ENCODE measurements around the gene C18orf54. TPM values are rescaled to one million over a fixed set of nuclear protein-coding genes. Genes with fewer than 3 reads are reported as not detected.
A peak's percentile ranks its signal among the peaks of the same experiment; 100 is the strongest.
"Not testable (repeated sequence)": the region's sequence is repeated elsewhere in the genome, so short reads cannot be mapped to it uniquely, and the experiment has no call there.

C18orf54 gene
- 10.5 and 12.7 TPM in 2 replicates for total RNA-seq (ENCODE audit: low replicate concordance)

GRCh38 chr18:54357660-54358494 is at the start of gene C18orf54, which contains the start of gene STARD6:
C18orf54 (plus strand) TSS chr18:54357906; CDS start chr18:54360573, 2,667 bp downstream.
STARD6 (minus strand) TSS chr18:54357858; CDS start chr18:54354573, 3,285 bp downstream.
- peak; percentile 36 for TF ChIP-seq CTCF (IDR thresholded peaks at IDR 0.05; ENCODE audit: insufficient read depth, low read length)
- DNase-seq (ENCODE audit: low read depth), result peak; percentile 86
- peak within 1 kb of the TSS; percentile 93 for H3K4me3 ChIP-seq (ENCODE audit: low read depth, low read length)

DNA sequence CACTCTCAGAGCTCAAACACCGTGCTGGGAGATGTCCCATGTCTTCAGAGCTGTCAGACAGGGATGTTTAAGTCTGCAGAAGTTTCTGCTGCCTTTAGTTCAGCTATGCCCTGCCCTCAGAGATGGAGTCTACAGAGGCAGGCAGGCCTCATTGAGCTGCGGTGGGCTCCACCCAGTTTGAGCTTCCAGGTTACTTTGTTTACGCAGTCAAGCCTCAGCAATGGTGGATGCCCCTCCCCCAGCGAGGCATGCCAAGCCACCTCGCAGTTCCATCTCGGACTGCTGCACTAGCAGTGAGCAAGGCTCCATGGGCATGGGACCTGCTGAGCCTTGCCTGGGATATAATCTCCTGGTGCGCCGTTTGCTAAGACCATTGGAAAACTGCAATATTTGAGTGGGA is 48.1 kb upstream of the C18orf54 start:
- H3K4me3 ChIP-seq (ENCODE audit: low read depth, low read length); DNase-seq (ENCODE audit: low read depth): not testable (repeated sequence)

DNA sequence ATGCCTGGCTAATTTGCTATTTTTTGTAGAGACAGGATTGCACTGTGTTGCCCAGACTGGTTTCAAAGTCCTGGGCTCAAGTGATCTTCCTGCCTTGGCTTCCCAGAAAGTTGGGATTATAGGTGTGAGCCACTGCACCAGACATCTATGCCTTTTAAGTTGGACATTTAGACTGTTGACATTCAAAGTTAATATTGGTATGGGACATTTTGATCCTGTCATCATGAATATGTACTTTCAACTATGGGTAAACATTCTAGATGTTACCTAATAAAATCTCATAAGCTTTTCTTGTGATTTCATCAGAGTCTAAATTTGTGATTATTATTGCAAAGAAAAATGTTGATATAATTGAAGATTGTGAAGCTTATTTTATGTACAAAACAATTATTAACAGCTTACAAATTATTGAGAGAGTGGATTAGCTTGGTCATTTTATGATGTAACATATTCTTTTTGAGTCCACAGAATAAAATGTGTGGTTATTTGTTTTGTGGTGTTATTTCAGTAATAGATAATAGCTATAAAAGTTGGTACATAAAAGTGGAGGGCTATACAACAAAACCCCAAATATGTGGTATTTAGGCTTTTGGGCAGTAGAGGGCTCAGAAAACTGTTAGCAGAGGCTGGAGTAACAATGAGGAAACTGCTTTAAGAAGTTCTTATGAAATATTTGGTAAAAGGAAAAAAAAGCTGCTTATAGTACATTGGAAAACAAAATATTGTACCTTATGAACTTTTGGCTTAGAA is 41.5 kb upstream of the C18orf54 start:
- DNase-seq (ENCODE audit: low read depth), result no peak
- no peak for TF ChIP-seq CTCF (IDR thresholded peaks at IDR 0.05; ENCODE audit: insufficient read depth, low read length)
- no peak overlapping the region for H3K4me3 ChIP-seq (ENCODE audit: low read depth, low read length)

GRCh38 chr18:54323561-54323960 is 34.1 kb upstream of the C18orf54 start:
- no peak for DNase-seq (ENCODE audit: low read depth)
- TF ChIP-seq CTCF (IDR thresholded peaks at IDR 0.05; ENCODE audit: insufficient read depth, low read length), result no peak
- no peak overlapping the region for H3K4me3 ChIP-seq (ENCODE audit: low read depth, low read length)

DNA sequence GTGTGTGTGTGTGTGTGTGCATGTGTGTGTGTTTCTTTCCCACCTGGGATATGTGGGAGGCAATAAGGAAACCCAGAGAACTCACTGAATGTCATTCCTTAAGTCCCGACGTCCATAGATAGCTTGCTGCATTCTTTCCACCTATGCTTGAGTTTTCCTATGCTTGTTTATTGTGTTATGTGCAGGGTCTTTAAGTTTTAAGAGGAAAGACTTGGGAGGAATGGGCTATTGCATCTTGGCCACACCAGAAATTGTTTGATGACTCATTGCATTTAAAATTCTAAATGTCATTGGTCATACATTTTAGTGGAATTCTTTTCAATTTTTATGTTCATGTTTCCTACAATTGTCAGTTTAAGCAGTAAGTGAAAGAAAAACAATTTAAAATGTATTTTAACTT is 33.7 kb upstream of the C18orf54 start:
- no peak for DNase-seq (ENCODE audit: low read depth)
- TF ChIP-seq CTCF (IDR thresholded peaks at IDR 0.05; ENCODE audit: insufficient read depth, low read length), result no peak
- H3K4me3 ChIP-seq (ENCODE audit: low read depth, low read length), result no peak overlapping the region

- TF ChIP-seq CTCF (IDR thresholded peaks at IDR 0.05; ENCODE audit: insufficient read depth, low read length), result no peak
- H3K4me3 ChIP-seq (ENCODE audit: low read depth, low read length), result no peak overlapping the region
- DNase-seq (ENCODE audit: low read depth), result no peak
Observed at GRCh38 chr18:54327818-54328217, 29.9 kb upstream of the C18orf54 start.

DNA sequence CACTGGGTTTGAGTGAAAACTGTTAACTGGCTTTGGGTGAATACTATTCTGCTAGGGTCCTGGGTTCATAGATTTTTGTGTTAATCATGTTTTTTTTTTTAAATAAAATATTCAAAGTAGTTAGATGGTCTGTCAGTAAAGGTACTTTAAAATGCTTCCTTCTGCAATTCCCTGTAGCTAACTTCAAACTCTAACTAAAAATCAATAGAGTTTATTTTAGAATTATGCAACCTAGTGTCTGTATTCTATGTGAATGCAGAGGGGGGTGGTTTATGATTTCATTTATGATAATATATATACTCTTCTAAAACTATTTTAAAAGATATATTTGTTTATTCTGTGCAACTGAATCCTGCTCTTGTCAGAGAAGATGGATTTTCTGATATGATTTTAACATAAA is 27.9 kb upstream of the C18orf54 start:
- no peak for TF ChIP-seq CTCF (IDR thresholded peaks at IDR 0.05; ENCODE audit: insufficient read depth, low read length)
- H3K4me3 ChIP-seq (ENCODE audit: low read depth, low read length), result no peak overlapping the region
- DNase-seq (ENCODE audit: low read depth), result no peak
